ENCODE measurements around the gene NPFF.

Gene NPFF

DNA sequence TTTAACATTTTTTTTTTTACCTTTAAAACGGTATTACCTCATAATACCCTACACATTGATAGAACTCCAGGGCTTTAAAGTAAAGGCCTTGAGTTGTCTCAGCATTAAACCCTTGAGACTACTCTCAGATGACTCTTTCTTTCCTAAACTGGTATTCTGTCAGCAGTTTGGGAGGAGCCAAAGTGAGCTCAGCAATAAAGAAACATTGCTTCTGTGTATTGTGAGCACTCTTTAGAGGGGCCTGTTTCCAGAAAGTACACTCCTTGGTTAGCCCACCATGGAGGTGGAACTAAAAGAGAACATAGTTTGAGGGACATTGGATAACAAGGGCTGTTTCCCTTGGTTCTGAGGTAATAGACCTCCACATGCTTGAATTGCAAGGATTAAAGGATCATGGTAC is 28.4 kb downstream of the NPFF start:
- H3K4me3 ChIP-seq (ENCODE audit: low read depth, low read length) = no peak overlapping the region
- TF ChIP-seq, protein P1, sequence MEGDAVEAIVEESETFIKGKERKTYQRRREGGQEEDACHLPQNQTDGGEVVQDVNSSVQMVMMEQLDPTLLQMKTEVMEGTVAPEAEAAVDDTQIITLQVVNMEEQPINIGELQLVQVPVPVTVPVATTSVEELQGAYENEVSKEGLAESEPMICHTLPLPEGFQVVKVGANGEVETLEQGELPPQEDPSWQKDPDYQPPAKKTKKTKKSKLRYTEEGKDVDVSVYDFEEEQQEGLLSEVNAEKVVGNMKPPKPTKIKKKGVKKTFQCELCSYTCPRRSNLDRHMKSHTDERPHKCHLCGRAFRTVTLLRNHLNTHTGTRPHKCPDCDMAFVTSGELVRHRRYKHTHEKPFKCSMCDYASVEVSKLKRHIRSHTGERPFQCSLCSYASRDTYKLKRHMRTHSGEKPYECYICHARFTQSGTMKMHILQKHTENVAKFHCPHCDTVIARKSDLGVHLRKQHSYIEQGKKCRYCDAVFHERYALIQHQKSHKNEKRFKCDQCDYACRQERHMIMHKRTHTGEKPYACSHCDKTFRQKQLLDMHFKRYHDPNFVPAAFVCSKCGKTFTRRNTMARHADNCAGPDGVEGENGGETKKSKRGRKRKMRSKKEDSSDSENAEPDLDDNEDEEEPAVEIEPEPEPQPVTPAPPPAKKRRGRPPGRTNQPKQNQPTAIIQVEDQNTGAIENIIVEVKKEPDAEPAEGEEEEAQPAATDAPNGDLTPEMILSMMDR (IDR thresholded peaks at IDR 0.05; ENCODE audit: low read depth, low read length) = no peak

DNA sequence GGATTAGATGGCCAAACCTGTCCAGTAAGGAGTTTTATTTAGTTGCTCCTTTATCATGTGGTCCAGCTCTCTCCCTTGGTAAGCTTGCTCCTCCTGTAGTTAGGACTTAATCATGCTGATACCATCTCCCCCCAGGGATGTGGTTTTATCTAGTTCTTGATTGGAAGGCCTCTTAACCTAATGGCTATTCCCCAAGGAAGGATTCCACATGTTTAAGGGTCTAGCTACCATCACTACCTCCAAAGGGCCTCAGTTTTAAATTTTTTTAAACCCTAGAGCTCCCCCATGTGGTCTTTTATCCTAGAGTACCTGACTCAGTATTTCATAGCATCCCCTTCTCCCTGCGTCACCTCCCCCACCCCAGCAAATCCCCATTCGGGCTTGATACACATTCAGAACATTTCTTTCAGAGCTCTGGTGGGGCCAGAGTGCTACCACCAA is 30.5 kb downstream of the NPFF start:
- TF ChIP-seq, protein P1 (IDR thresholded peaks at IDR 0.05; ENCODE audit: low read depth, low read length) = no peak

DNA sequence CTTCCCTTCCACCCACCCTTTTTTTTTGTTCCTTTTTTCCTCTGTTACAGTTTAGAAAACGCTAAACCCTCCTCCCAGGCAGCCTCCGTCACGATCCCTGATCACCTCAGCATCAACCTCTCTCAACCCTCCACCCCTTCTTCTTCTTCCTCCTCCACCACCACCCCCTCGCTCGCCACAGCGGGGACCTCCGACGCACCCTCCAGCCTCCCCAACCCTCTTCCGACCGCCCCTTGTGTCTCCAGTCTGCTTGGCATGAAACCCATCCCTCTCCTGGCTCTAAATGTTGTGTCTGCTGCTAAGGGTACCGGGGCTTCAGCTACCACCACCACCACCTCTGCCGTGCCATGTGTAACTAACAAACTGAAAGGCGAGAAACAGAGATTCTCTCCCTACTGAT is 32.5 kb downstream of the NPFF start:
- no peak overlapping the region for H3K4me3 ChIP-seq (ENCODE audit: low read depth, low read length)
- TF ChIP-seq, protein P1 (IDR thresholded peaks at IDR 0.05; ENCODE audit: low read depth, low read length) = no peak

More for the DNA sequence above, 30.5 kb downstream of the NPFF start:
- H3K4me3 ChIP-seq (ENCODE audit: low read depth, low read length) = no peak overlapping the region

DNA sequence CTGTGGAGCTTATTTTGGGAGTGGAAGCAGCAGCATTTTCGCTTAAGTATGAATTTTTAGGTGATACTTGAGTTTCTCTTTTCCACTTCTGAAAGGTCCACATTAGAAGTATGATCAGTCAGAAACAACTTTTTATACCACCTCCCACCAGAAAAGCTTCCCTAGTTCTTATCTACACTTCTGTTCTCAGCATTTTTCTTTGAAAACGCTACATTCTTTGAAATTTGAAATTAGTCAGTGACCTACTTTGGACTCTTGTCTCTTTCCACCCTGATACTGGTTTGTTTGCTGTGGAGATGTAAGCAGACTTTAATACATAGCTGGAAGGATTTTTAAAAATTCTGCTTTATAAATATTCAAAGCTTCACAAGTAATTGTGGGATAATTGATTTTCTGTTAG is 33.2 kb downstream of the NPFF start:
- TF ChIP-seq, protein P1 (IDR thresholded peaks at IDR 0.05; ENCODE audit: low read depth, low read length) = no peak
- H3K4me3 ChIP-seq (ENCODE audit: low read depth, low read length) = no peak overlapping the region

DNA sequence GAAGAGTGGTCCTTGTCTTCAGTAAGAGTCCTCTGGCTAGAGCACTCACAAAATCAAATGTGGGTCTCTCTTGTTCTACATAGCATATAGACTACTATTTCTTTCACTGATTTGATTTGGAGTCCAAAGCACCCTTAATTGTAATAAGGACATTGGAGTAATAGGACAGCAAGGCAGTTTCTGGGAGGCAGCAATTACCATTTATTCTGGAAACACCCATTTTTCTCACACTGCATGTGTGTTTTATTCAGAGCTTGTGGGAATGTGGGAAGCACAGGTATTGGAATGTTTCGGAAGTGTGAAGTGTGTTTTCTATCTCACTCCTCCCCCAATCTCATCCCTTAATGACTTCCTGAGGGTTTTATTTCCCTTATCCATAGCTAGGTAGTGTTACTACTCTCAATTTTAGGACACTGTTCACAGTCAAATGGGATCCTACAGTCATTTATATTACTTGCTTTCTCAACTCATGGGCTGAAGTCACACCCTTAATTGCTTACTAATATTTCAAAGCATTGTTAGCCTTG is 35.2 kb downstream of the NPFF start:
- H3K4me3 ChIP-seq (ENCODE audit: low read depth, low read length) = no peak overlapping the region
- TF ChIP-seq, protein P1 (IDR thresholded peaks at IDR 0.05; ENCODE audit: low read depth, low read length) = no peak

DNA sequence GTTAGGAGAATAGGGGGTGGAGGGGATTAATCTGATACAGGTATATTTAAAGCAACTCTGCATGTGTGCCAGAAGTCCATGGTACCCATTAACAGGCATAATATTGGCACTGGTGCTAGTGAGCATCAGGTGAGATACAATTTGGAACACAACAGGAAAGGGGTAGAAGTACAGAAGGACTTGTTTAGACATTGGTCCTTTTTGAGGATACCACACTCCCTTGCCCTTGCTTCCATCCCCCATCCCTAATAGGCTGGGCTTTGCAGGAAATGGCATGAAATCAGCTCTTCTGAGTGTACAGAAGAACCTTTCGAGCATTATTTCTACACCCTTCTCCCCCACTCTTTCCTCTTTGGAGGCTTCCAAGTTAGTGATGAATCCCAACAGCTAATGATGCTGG is 39.0 kb downstream of the NPFF start:
- H3K4me3 ChIP-seq (ENCODE audit: low read depth, low read length) = no peak overlapping the region
- TF ChIP-seq, protein P1 (IDR thresholded peaks at IDR 0.05; ENCODE audit: low read depth, low read length) = no peak

DNA sequence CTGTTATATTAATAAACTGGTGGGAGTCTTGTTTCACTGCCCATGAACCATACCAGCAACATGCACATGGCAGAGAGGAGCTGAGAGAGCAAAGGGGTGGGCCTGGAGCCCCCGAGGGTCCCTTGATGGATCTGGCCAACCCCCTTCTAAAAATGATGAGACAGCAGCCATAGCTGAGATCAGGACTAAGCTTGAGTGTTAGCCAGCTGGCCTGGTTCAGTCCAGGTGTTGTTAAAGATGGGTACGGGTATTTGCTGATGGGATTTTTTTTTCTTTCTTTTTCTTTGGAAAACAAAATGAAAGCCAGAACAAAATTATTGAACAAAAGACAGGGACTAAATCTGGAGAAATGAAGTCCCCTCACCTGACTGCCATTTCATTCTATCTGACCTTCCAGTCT is 39.4 kb downstream of the NPFF start:
- TF ChIP-seq, protein P1 (IDR thresholded peaks at IDR 0.05; ENCODE audit: low read depth, low read length) = no peak
- no peak overlapping the region for H3K4me3 ChIP-seq (ENCODE audit: low read depth, low read length)

Data from WI38 (cell line).